Activated naive CD4-positive, alpha-beta T cell treated with anti-CD3 and anti-CD28 coated beads for 36 hours (primary cell): Measurements from ENCODE around the gene TMEM80. TPM values are rescaled to one million over a fixed set of nuclear protein-coding genes. Genes with fewer than 3 reads are reported as not detected.

ENCODE experiments used
- CTCF ChIA-PET: fragments of 350-600 bp; sonication (Branson Sonifier 250); formaldehyde crosslinking; loops from one replicate; lab custom pipeline; 2021; ENCODE audit warnings: antibody characterized with exemption; lab: Charles Lee
- DNase-seq: peaks from one replicate; pipeline ENCODE4 v3.0.0-alpha.2; 2020
- H3K27ac Mint-ChIP-seq: one replicate; pipeline ENCODE4 v1.8.0; 2021; ENCODE audit warnings: mild to moderate bottlenecking, mixed read lengths
- H3K27me3 Mint-ChIP-seq: one replicate; pipeline ENCODE4 v1.8.0; 2021; ENCODE audit warnings: low read depth, mixed read lengths
- H3K36me3 Mint-ChIP-seq: one replicate; pipeline ENCODE4 v1.8.0; 2021; ENCODE audit warnings: low read depth, mixed read lengths
- H3K4me1 Mint-ChIP-seq: one replicate; pipeline ENCODE4 v1.8.0; 2021; ENCODE audit warnings: low read depth, mixed read lengths
- H3K4me3 Mint-ChIP-seq: one replicate; pipeline ENCODE4 v1.8.0; 2021; ENCODE audit warnings: mild to moderate bottlenecking, moderate library complexity, mixed read lengths
- H3K9me3 Mint-ChIP-seq: one replicate; pipeline ENCODE4 v1.8.0; 2021; ENCODE audit warnings: mixed read lengths
- intact Hi-C: fragments of 100-400 bp; cut with micrococcal nuclease; formaldehyde crosslinking; loops from one replicate; pipeline ENCODE4 v1.15.1; 2023
- total RNA-seq, 2 experiments: library from RNA; stranded (reverse); gene quantifications; one replicate each; pipeline ENCODE4 v1.2.3, GENCODE V29; 2021

TMEM80 gene
- total RNA-seq, 2 experiments from 2014 or later = 5.6 to 6.0 TPM

DNA sequence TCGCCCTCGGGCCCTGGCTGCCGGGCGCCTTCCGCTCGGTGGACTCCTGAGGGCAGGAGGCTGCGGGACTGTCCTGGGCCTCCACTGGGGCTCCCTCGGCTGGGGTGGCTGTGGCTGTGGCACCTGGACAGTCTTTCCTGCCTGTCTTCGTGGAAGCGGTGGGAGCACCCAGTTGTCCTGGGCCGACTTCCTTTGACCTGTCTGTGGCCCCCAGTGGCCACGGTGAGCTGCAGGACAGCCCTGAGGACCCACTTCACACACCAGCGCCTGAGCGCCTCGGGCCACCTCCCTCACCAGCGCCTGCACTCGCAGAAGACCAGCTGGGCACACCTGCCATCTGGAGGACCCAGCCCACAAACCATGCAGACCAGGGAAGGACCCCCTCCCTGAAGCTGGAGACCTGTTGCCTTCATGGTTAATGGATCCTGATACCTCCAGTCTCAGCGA, 8.6 kb downstream of the TMEM80 start:
- Mint-ChIP-seq H3K36me3 (no peaks in the 10 kb centered on the region), H3K9me3 (no peaks in the 10 kb centered on the region), H3K4me1 (peaks cover 5% of the 10 kb centered on the region), H3K27ac (no peak overlapping the region), H3K27me3 (peaks cover 8% of the 10 kb centered on the region), H3K4me3 (no peak overlapping the region)
- no peak for DNase-seq
- CTCF ChIA-PET = interaction anchor here (1.8 kb wide), 1 partner anchor 8 kb away, joined by 4 read pairs; the partner anchor contains the start of gene TMEM80
- intact Hi-C loops = no loop called here

- CTCF ChIA-PET = interaction anchor here (1.8 kb wide), 1 partner anchor 9 kb away, joined by 4 read pairs; the partner anchor contains the start of gene TMEM80
- no peaks in the 10 kb centered on the region for H3K9me3 Mint-ChIP-seq
- intact Hi-C loops = no loop called here
These were observed 9.4 kb downstream of the TMEM80 start for GRCh38 chr11:704781-705645.

DNA sequence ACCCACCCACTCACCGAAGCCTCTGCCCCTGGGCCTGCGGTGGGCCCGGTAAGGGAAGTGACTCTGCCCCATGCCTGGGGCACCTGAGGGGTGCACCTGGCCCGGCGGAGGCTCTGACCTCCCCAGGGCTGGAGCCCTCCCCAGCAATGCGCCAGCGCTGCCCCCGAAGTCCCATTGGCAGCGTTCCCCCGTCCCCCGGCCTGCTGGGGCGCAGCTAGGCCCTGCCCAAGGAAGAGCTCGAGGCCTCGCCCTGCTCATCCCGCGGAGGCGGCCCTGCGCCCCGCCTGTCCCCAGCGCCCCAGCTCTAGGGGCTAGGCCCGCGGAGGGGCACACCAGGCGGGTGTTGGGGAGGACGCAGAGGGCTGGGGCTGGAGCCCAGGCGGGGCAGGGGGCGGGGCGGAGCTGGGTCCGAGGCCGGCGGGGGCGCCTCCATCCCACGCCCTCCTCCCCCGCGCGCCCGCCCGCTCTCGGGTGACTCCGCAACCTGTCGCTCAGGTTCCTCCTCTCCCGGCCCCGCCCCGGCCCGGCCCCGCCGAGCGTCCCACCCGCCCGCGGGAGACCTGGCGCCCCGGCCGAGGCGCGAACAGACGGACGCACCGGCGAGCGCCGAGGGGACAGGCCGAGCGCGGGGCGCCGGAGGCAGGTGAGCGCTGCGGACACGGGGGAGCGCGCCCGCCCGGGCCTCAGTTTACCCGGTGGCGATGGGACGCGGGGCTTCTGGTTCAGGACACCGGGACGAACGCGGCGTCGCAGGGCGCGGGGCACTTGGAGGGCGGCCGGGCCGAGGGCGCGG, 10.2 kb downstream of the TMEM80 start, which contains the start of gene EPS8L2:
Gene EPS8L2 (plus strand): TSS at position 586 of the 793 bp plus-strand sequence. CDS start 3,177 bp downstream, outside the sequence.
- H3K36me3 Mint-ChIP-seq = no peaks in the 10 kb centered on the region
- intact Hi-C loops = no loop called here
- DNase-seq = no peak
- H3K27me3 Mint-ChIP-seq = peaks cover 14% of the 10 kb centered on the region
- no peak within 1 kb of the TSS for H3K27ac Mint-ChIP-seq
- no peak within 1 kb of the TSS for H3K4me3 Mint-ChIP-seq
- peaks cover 5% of the 10 kb centered on the region for H3K4me1 Mint-ChIP-seq
- no peaks in the 10 kb centered on the region for H3K9me3 Mint-ChIP-seq
- CTCF ChIA-PET = interaction anchor here (1.2 to 1.8 kb wide), 2 partner anchors 10 to 151 kb away, joined by 3 to 4 read pairs; partner anchors contain the start of gene TMEM80

More at GRCh38 chr11:704781-705645, 9.4 kb downstream of the TMEM80 start:
- H3K4me3 Mint-ChIP-seq = no peak overlapping the region
- DNase-seq = no peak
- H3K27me3 Mint-ChIP-seq = peaks cover 8% of the 10 kb centered on the region
- no peaks in the 10 kb centered on the region for H3K36me3 Mint-ChIP-seq
- no peak overlapping the region for H3K27ac Mint-ChIP-seq
- peaks cover 5% of the 10 kb centered on the region for H3K4me1 Mint-ChIP-seq

- no peak overlapping the region for H3K27ac Mint-ChIP-seq
- peaks cover 19% of the 10 kb centered on the region for H3K27me3 Mint-ChIP-seq
- peaks cover 5% of the 10 kb centered on the region for H3K4me1 Mint-ChIP-seq
- CTCF ChIA-PET = interaction anchor here (1.2 kb wide), 1 partner anchor 152 kb away, joined by 3 read pairs; no protein-coding TSS in a partner anchor
- DNase-seq = no peak
- intact Hi-C loops = no loop called here
- H3K4me3 Mint-ChIP-seq = no peak overlapping the region
- no peaks in the 10 kb centered on the region for H3K9me3 Mint-ChIP-seq
- H3K36me3 Mint-ChIP-seq = no peaks in the 10 kb centered on the region
These were observed 10.9 kb downstream of the TMEM80 start for GRCh38 chr11:706439-706956.

DNA sequence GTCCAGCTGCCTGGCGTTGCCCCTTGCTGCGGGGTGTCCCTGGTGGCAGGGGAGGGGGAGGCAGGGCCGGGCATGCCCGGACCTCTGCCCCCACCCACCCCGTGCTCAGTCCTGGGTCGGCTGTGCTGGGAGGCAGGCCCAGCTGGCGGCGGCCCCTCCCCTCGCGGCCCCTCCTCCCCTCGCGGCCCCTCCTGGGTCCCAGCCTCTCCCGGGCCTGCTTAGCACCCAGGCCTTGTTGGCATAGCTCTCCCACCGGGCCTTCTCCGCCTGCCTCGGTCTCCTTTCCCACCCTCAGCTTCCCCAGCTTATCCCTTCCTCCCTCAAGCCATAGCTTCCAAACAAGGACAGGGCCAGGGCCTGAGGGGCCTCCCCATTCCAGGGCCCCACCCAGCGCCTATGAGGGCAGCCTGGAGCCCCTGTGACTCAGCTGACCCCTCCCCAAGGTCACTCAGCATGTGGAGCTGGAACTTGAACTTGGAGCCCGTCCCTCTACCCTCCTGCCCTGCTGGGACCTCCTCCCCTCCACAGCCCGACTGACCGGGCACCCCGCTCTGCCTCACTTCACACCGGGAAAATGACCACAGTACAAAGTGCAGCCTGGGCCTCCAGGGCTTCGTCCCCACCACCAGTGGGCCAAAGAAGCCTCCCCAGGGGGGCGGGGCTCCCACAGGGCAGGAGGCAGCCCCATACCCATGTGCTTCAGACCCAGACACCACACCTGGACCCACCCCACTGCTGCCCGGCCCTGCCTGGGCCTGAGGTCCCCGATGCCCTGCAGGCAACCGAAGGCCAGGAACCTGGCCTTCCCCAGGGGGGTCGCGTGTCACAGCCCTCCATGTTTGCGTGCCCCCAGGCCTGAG, 11.6 kb downstream of the TMEM80 start:
- intact Hi-C loops = no loop called here
- no peak for DNase-seq
- Mint-ChIP-seq H3K9me3 (no peaks in the 10 kb centered on the region), H3K36me3 (no peaks in the 10 kb centered on the region), H3K4me1 (peaks cover 5% of the 10 kb centered on the region), H3K27me3 (peaks cover 19% of the 10 kb centered on the region), H3K27ac (no peak overlapping the region), H3K4me3 (no peak overlapping the region)
- CTCF ChIA-PET = interaction anchor here (1.2 kb wide), 1 partner anchor 153 kb away, joined by 3 read pairs; no protein-coding TSS in a partner anchor

GRCh38 chr11:707817-708420, 12.3 kb downstream of the TMEM80 start:
- H3K27ac Mint-ChIP-seq = no peak overlapping the region
- no peak overlapping the region for H3K4me3 Mint-ChIP-seq
- H3K36me3 Mint-ChIP-seq = no peaks in the 10 kb centered on the region
- CTCF ChIA-PET = no interaction called here
- no peaks in the 10 kb centered on the region for H3K9me3 Mint-ChIP-seq
- peaks cover 5% of the 10 kb centered on the region for H3K4me1 Mint-ChIP-seq
- intact Hi-C loops = no loop called here
- peaks cover 19% of the 10 kb centered on the region for H3K27me3 Mint-ChIP-seq
- DNase-seq = no peak

DNA sequence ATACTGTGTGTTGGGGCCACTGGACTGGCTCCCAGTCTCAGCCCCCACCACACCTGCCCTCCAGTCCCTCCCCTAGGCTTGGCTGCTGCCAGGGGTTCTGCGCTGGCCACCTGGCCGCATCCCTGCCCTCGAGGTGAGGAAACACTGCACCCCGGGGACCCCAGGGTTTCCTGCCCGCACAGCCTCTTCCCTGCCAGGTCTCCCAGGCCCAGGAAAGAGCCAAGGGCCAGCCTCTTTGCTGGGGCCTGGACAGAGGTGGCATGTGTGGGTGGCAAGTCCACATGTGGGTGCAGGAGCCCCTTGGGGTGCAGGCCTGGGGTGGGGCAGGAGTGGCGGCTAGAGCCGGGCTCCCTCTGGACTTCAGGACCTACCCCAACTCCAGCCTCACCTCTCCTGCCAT, 12.9 kb downstream of the TMEM80 start:
- CTCF ChIA-PET = no interaction called here

DNA sequence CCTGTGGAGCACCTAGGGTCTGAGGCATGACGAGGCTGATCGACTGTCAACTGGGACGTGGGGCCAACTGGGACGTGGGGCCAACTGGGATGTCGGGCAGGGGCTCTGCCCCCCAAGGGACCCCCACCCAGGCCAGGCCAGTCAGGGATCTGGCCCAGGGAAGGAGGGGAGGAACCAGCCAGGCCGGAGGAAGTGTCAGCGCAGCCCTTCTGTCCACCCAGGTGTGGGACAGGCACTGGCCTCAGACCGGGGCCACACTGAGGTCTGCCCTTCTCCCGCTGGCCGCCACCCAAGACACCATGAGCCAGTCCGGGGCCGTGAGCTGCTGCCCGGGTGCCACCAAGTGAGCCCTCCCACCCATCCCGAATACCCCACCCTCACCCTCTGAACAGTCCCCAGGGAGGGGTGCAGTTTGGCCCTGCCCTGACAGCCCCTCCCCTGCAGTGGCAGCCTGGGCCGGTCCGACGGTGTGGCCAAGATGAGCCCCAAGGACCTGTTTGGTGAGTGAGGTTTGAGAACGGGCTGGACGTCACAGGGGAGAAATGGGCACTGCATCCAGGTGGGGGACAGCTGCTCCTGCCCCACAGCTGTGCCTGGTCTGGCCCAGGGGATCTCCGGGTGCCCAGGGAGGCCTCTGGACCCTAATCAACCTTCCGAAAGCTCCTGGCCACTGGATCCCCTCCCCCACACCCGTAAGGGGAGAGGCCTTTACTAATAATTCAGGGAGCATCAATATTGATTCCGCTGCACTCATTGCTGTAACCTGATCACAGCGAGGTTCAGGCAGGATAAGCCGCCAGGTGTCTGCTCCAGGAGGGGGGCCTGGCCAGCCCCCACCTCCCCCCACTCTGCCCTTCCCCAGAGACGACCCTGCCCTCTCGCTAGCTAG, 13.7 kb downstream of the TMEM80 start:
- CTCF ChIA-PET = interaction anchor here (0.6 kb wide), 1 partner anchor 48 kb away, joined by 4 read pairs; no protein-coding TSS in a partner anchor
- intact Hi-C loops = no loop called here

More for the DNA sequence above, 12.9 kb downstream of the TMEM80 start:
- H3K27ac Mint-ChIP-seq = no peak overlapping the region
- peaks cover 5% of the 10 kb centered on the region for H3K4me1 Mint-ChIP-seq
- no peak overlapping the region for H3K4me3 Mint-ChIP-seq
- intact Hi-C loops = no loop called here
- H3K27me3 Mint-ChIP-seq = peaks cover 19% of the 10 kb centered on the region
- DNase-seq = no peak
- H3K9me3 Mint-ChIP-seq = no peaks in the 10 kb centered on the region
- no peaks in the 10 kb centered on the region for H3K36me3 Mint-ChIP-seq

DNA sequence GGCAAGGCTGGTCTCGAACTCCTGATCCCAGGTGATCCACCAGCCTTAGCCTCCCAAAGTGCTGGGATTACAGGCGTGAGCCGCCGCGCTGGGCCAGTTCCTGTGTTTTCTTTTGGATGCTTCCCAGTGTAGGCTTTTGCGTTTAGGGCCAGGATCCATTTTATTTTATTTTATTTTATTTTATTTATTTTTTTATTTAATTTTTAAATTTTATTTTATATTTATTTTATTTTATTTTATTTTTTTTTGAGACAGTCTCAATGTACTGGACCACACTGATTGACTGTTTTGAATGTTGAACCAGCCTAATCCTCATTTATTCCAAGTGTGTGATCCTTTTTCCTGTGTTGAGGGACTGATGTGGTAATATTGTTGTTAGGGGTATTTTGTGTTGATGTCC, 18.8 kb downstream of the TMEM80 start:
- intact Hi-C loops = no loop called here
- Mint-ChIP-seq H3K9me3 (peaks cover 2% of the 10 kb centered on the region), H3K36me3 (no peaks in the 10 kb centered on the region), H3K4me3 (no peak overlapping the region), H3K27me3 (peaks cover 15% of the 10 kb centered on the region), H3K4me1 (no peaks in the 10 kb centered on the region), H3K27ac (no peak overlapping the region)
- DNase-seq = no peak
- CTCF ChIA-PET = no interaction called here

More for the DNA sequence above, 13.7 kb downstream of the TMEM80 start:
- Mint-ChIP-seq H3K9me3 (no peaks in the 10 kb centered on the region), H3K27ac (no peak overlapping the region), H3K4me3 (no peak overlapping the region), H3K27me3 (peaks cover 19% of the 10 kb centered on the region), H3K4me1 (peaks cover 5% of the 10 kb centered on the region), H3K36me3 (no peaks in the 10 kb centered on the region)
- DNase-seq = no peak

- H3K27me3 Mint-ChIP-seq = peaks cover 16% of the 10 kb centered on the region
- CTCF ChIA-PET = no interaction called here
- intact Hi-C loops = loop anchor here (10.0 kb wide), 2 partner anchors 415 to 515 kb away; partner anchors contain the start of genes BET1L, IFITM2 and RIC8A
- H3K36me3 Mint-ChIP-seq = no peaks in the 10 kb centered on the region
- H3K9me3 Mint-ChIP-seq = peaks cover 2% of the 10 kb centered on the region
- H3K4me1 Mint-ChIP-seq = peaks cover 10% of the 10 kb centered on the region
- no peak for DNase-seq
- H3K4me3 Mint-ChIP-seq = peak overlapping the region; percentile 24
- no peak overlapping the region for H3K27ac Mint-ChIP-seq
These were observed 23.8 kb downstream of the TMEM80 start for GRCh38 chr11:719214-720016.
